Panc1 (cell line): Measurements from ENCODE around the gene IGFN1. TPM values are rescaled to one million over a fixed set of nuclear protein-coding genes. Genes with fewer than 3 reads are reported as not detected.

Experiments
- ATAC-seq: fragments of 200-7000 bp; cut with Tn5 transposase; 2 replicates; pipeline ENCODE4 v1.9.1; 2020; ENCODE audit warnings: mild to moderate bottlenecking, moderate library complexity
- BruUV-seq: library from RNA; stranded (reverse); fragments of 400-500 nt; replicated peaks from 2 replicates; lab custom pipeline; 2021; lab: Mats Ljungman, UMichigan
- CTCF ChIA-PET: fragments of 300-600 bp; sonication (Branson Sonifier 250); formaldehyde crosslinking; loops from one replicate; lab custom pipeline; 2022; ENCODE audit warnings: antibody characterized with exemption; lab: Charles Lee
- POLR2A ChIA-PET: fragments of 300-600 bp; sonication (Branson Sonifier 250); formaldehyde crosslinking; loops from one replicate; lab custom pipeline; 2022; ENCODE audit warnings: antibody characterized with exemption; lab: Charles Lee
- DNase-seq: peaks from one replicate; pipeline ENCODE4 v3.0.0-alpha.2; 2010; ENCODE audit warnings: low read depth, low spot score
- H3K27ac ChIP-seq: 2 replicates; pipeline ENCODE4 v1.5.1; 2011; ENCODE audit warnings: mild to moderate bottlenecking, low read length, inconsistent platforms
- H3K27me3 ChIP-seq: fragments of 200-500 bp; sonication (Bioruptor generic); 2 replicates; pipeline ENCODE4 v1.6.0; 2014; ENCODE audit warnings: low read length, inconsistent platforms; ENCODE audit not compliant: control insufficient read depth, insufficient read depth
- H3K36me3 ChIP-seq: fragments of 200-500 bp; sonication (Bioruptor generic); 2 replicates; pipeline ENCODE4 v1.5.1; 2014; ENCODE audit warnings: inconsistent platforms, mild to moderate bottlenecking, low read length, moderate library complexity; ENCODE audit not compliant: control insufficient read depth, insufficient read depth
- H3K4me1 ChIP-seq: 2 replicates; pipeline ENCODE4 v1.5.1; 2011; ENCODE audit warnings: inconsistent platforms, mild to moderate bottlenecking, low read length, moderate library complexity; ENCODE audit not compliant: control insufficient read depth, insufficient read depth
- H3K4me3 ChIP-seq, 2 experiments: 2 replicates each; pipeline ENCODE4 v1.5.1; 2011 to 2012; ENCODE audit warnings: low read depth in 2 of 2, low read length in 2 of 2, mild to moderate bottlenecking in 2 of 2, inconsistent platforms in 1 of 2, moderate library complexity in 1 of 2
- H3K9me3 ChIP-seq: fragments of 200-500 bp; sonication (Bioruptor generic); 2 replicates; pipeline ENCODE4 v1.5.1; 2014; ENCODE audit warnings: low read depth, mild to moderate bottlenecking, inconsistent platforms, low read length, moderate library complexity; ENCODE audit not compliant: control insufficient read depth, insufficient read depth
- POLR2AphosphoS5 ChIP-seq: IDR thresholded peaks from 2 replicates; pipeline ENCODE4 v1.6.1; 2012; ENCODE audit warnings: mild to moderate bottlenecking, low read depth, low read length, moderate library complexity
- SIN3A ChIP-seq: IDR thresholded peaks from 2 replicates; pipeline ENCODE4 v1.6.1; 2012; ENCODE audit warnings: low read depth, mild to moderate bottlenecking, low read length, moderate library complexity, borderline replicate concordance; ENCODE audit not compliant: insufficient read depth
- TCF7L2 ChIP-seq: IDR thresholded peaks from 2 replicates; pipeline ENCODE4 v1.6.1; 2011; ENCODE audit warnings: mild to moderate bottlenecking, low read depth, low read length, inconsistent platforms
- in situ Hi-C: cut with HindIII; loops from 2 replicates; pipeline ENCODE4 v1.10.0; 2016; ENCODE audit warnings: low sequenced_read_pairs, low pct_unique_long_range_greater_than_20kb
- intact Hi-C: fragments of 100-400 bp; cut with micrococcal nuclease; formaldehyde crosslinking; loops from one replicate; pipeline ENCODE4 v1.10.0; 2022; ENCODE audit not compliant: unreplicated experiment
- total RNA-seq: library from RNA; stranded (reverse); gene quantifications from one replicate; pipeline ENCODE4 v1.2.1, GENCODE V29; 2021; ENCODE audit not compliant: unreplicated experiment
- TF ChIP-seq, protein P1 (sequence below): fragments of 450-650 bp; IDR thresholded peaks from 2 replicates; pipeline ENCODE4 v1.5.1; 2017; ENCODE audit warnings: mild to moderate bottlenecking
- TF ChIP-seq, protein P2 (sequence below), 2 experiments: IDR thresholded peaks; 2 replicates each; pipeline ENCODE4 v1.6.1; 2011 to 2012; ENCODE audit warnings: low read depth in 2 of 2, control low read depth in 1 of 2, low read length in 1 of 2, mild to moderate bottlenecking in 1 of 2, moderate library complexity in 1 of 2; ENCODE audit not compliant: insufficient read depth in 1 of 2

The IGFN1 gene
- total RNA-seq, 1 experiment from 2014 or later: not detected

DNA sequence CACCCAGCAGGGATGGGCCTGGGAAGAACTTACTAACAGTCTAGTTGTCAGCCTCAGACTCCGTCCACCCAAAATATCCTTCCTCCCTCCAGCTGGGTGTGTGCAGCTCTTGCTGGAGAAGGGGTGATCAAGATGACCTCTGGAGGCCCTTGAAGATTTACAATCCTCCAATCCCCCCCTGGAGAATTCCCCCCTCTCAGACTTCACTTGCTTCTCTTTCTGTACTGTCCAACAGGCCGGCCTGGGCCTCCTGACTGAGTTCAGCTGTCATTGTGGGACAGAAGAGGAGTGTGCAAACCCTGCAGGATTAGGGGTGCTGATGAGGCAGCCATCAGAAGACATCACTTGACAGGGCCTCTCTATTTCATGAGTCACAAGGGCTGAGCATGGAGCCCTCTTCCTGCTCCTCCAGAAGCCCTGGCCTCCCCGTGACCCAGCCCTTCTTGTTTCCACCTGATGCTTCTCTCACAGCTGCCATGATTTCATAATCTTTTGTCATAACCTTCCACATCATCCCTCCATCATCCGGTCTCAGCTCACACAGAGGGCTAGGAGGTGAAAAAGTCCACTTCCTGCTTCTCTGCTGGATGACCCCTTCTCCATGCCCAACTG lies 17.5 kb upstream of the IGFN1 start:
- in situ Hi-C loops: no loop called here

DNA sequence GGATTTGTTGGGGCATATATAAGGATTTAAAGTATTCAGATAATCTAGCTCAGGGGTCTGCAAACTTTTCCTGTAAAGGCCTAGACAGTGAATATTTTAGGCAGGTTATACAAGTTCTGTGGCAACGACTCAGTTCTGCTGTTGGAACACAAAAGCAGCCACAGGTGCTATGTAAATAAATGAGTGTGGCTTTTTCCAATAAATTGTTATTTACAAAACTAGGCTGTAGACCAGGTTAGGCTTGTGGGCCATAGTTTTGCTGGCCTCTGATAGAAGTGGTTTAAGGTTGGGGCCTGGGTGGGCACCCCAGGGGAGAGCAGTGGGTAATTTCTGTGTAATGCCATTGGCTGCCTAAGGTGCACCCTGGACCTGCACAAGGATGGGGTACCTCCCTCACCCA lies 16.9 kb upstream of the IGFN1 start:
- Histone ChIP-seq H3K4me1 (peaks cover 6% of the 10 kb centered on the region), H3K36me3 (no peaks in the 10 kb centered on the region), H3K27me3 (no peaks in the 10 kb centered on the region), H3K9me3 (no peaks in the 10 kb centered on the region), H3K4me3 (no peak overlapping the region), H3K27ac (no peak overlapping the region)
- CTCF ChIA-PET: no interaction called here
- ATAC-seq (no peak), DNase-seq (no peak)
- intact Hi-C loops: no loop called here
- POLR2A ChIA-PET: no interaction called here
- in situ Hi-C loops: no loop called here
- BruUV-seq: no TSS peak
- TF ChIP-seq, protein P1, sequence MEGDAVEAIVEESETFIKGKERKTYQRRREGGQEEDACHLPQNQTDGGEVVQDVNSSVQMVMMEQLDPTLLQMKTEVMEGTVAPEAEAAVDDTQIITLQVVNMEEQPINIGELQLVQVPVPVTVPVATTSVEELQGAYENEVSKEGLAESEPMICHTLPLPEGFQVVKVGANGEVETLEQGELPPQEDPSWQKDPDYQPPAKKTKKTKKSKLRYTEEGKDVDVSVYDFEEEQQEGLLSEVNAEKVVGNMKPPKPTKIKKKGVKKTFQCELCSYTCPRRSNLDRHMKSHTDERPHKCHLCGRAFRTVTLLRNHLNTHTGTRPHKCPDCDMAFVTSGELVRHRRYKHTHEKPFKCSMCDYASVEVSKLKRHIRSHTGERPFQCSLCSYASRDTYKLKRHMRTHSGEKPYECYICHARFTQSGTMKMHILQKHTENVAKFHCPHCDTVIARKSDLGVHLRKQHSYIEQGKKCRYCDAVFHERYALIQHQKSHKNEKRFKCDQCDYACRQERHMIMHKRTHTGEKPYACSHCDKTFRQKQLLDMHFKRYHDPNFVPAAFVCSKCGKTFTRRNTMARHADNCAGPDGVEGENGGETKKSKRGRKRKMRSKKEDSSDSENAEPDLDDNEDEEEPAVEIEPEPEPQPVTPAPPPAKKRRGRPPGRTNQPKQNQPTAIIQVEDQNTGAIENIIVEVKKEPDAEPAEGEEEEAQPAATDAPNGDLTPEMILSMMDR: no peak
- TF ChIP-seq SIN3A (no peak), TCF7L2 (no peak), POLR2AphosphoS5 (no peak)
- TF ChIP-seq, protein P2, sequence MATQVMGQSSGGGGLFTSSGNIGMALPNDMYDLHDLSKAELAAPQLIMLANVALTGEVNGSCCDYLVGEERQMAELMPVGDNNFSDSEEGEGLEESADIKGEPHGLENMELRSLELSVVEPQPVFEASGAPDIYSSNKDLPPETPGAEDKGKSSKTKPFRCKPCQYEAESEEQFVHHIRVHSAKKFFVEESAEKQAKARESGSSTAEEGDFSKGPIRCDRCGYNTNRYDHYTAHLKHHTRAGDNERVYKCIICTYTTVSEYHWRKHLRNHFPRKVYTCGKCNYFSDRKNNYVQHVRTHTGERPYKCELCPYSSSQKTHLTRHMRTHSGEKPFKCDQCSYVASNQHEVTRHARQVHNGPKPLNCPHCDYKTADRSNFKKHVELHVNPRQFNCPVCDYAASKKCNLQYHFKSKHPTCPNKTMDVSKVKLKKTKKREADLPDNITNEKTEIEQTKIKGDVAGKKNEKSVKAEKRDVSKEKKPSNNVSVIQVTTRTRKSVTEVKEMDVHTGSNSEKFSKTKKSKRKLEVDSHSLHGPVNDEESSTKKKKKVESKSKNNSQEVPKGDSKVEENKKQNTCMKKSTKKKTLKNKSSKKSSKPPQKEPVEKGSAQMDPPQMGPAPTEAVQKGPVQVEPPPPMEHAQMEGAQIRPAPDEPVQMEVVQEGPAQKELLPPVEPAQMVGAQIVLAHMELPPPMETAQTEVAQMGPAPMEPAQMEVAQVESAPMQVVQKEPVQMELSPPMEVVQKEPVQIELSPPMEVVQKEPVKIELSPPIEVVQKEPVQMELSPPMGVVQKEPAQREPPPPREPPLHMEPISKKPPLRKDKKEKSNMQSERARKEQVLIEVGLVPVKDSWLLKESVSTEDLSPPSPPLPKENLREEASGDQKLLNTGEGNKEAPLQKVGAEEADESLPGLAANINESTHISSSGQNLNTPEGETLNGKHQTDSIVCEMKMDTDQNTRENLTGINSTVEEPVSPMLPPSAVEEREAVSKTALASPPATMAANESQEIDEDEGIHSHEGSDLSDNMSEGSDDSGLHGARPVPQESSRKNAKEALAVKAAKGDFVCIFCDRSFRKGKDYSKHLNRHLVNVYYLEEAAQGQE (IDR thresholded peaks at IDR 0.05; ENCODE audit: insufficient read depth in 1 of 2, low read depth in 2 of 2, low read length in 1 of 2): no peak

More for the DNA sequence above, 17.5 kb upstream of the IGFN1 start:
- Histone ChIP-seq H3K27ac (no peak overlapping the region), H3K27me3 (no peaks in the 10 kb centered on the region), H3K4me3 (no peak overlapping the region), H3K36me3 (no peaks in the 10 kb centered on the region), H3K4me1 (peaks cover 6% of the 10 kb centered on the region), H3K9me3 (no peaks in the 10 kb centered on the region)
- TF ChIP-seq, protein P2 (IDR thresholded peaks at IDR 0.05; ENCODE audit: insufficient read depth in 1 of 2, low read depth in 2 of 2, low read length in 1 of 2): no peak
- TF ChIP-seq SIN3A: no peak
- intact Hi-C loops: no loop called here
- no peak for DNase-seq
- BruUV-seq: no TSS peak
- ATAC-seq: no peak
- POLR2A ChIA-PET: no interaction called here
- CTCF ChIA-PET: no interaction called here
